Hematopoietic multipotent progenitor cell treated with erythropoietin and hydrocortisone succinate and interleukin-3 and kit ligand, for 6 days (in vitro differentiated cells): ENCODE measurements around the gene FGF1.

Experiments
- DNase-seq: peaks from one replicate; pipeline ENCODE4 v3.0.0-alpha.2; 2015

FGF1 gene

DNA sequence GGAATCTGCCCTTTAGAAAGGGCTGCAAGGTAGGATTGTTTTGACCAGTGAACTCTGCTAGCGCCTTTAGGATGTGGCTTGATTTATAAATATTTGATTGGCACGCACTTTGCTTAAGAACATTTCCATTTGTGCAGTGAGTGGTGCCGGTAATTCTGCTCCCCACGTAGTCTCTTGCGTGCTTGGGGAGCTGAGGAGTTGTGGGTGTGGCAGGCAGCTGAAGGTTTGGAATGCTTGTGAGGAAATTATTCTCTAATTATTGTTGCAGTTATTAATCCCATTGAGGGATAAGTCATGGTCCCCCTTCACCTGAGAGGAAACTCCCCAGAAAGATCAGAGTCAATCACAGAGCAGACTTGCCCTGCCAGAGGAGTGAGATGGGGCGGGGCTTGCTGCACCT is 76.7 kb downstream of the FGF1 start:
- no peak for DNase-seq

DNA sequence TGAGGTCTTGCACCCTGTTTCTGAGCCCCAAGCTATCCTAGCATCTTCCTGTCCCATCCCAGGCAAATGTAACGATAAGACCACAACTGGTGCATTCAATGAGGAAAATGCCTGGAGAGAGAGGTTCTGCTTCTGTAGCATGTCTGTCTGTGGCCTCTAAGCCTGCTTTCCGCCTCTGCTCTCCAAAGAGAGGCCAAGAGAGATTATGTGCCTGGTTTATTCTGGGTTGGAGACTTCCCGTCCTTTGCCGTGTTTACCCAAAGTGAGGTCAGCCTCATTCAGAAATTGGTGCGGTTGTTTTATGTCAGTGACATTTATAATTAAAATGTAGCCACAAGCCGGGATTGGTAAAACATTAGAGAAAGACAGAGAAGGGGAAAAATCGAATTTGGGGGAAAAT is 77.8 kb downstream of the FGF1 start:
- no peak for DNase-seq

DNA sequence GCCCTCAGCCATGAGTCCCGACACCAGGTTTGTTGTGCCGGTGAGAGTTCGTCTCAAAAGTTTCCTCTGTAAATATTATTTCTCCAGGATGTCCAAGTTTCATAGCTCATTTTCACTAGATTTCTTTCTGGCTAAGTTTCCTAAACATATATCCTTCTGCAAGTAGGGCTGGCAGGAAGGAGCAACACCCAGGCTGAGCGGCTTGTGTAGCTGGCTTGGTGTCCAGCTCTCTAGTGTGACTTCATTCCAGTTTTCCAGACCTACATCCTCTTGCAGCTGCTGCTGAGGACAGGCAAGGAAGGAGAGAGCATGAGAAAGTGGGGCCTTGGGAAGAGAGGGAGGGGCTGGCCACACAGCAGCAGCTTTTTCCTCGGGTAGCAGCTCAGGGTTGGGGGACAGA is 80.3 kb downstream of the FGF1 start:
- DNase-seq = no peak

DNA sequence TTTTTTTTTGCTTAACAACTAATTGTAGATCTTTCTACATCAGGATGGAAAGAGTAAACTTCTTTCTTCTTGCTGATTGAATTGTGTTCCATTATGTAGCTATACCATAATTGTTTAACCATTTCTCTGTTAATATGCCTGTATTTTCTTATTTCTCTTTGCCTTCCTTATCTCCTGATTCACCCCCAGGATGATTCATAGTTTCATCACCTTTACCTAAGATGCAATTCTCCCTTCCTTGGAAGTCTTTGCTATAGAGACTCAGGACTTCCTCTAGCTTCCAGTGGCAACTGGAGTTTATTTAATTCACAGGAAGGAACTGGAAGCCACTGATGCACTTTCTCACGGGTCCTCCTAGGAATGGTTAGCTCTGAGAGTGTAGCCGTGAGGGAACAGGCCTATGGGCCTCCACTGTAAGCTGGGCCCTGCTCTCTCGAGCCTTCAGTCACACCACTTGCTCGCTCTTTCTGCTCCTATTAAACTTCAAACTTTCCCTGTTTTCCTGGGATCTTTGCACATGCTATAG is 83.1 kb downstream of the FGF1 start:
- no peak for DNase-seq

DNA sequence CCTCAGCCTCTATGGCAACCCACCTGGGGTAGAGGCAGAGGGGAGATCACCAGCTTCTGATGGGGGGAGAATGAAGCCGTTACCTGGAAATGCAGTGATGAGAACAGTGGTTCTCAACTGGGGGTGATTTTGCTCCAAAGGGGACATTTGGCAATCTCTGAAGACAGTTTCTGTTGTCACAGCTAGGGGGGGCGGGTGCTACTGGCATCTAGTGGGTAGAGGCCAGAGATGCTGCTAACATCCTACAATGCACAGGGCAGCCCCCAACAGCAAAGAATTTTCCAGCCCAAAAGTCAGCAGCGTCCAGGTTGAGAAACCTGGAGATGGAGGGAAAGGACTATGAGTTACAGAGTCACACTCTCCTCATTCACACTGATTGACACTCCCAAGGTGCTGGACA is 84.5 kb downstream of the FGF1 start:
- peak; percentile 25 for DNase-seq

DNA sequence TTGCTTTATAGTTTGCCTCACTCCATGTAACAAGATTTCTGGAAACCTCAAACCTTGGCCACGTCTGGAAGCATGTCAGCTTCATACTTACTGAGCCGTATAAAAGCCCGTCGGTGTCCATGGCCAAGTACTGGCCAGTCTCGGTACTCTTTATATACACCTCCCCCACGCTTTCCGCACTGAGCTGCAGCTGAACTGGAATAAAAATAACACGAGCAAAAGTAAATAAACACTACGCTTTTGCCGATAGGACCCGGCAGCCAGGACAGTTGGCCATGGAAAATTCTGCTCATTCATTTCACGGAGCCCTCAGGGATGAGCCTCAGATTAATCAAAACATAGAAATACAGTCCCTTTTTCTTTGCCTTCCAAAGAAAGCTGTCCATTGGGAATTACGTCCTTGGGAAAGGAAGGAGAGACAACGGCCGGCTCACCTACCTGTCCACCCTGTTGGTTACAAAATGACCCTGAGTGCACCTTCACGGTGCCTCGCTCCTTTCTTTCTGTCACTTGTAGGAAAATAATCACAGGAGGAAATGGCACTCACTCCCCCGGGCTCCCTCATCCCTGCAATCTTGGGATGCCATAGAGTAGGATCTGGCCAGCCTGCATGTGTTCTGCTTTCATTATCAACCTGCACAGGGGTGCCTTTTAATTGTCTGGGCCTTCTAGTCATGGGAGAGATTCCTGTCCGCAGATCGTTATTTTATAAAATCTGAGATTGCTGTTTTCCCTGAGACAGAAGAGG is 85.1 kb downstream of the FGF1 start:
- no peak for DNase-seq

DNA sequence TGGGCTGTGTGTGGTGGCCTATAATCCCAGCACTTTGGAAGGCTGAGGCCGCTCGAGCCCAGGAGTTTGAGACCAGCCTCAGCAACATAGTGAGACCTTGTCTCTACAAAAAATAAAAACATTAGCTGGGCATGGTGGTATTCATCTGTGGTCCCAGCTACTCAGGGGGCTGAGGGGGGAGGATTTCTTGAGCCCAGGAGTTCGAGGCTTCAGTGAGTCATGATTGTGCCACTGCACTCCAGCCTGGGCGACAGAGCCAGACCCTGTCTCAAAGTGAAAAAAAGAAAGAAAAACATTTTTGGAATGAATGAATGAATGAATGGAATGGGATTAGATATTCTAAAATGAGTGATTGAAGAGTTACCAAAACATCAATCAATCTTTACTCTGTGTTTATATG is 85.8 kb downstream of the FGF1 start:
- DNase-seq = no peak

DNA sequence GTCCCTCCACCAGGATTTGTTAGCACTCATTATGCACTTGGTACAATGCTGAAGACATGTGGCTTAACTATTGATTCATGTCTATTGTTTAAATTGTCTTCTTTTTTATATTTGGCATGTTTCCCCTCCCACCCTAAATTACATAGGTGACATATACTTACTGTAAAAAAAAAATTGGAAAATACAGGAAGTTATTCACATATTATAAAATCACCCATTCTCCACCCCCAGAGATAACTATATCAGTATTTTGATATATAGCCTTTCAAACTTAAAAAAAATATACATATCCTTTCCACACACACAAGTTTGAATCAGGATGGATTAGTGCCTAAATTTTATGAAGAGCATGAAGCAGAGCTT is 87.6 kb downstream of the FGF1 start:
- DNase-seq = no peak

DNA sequence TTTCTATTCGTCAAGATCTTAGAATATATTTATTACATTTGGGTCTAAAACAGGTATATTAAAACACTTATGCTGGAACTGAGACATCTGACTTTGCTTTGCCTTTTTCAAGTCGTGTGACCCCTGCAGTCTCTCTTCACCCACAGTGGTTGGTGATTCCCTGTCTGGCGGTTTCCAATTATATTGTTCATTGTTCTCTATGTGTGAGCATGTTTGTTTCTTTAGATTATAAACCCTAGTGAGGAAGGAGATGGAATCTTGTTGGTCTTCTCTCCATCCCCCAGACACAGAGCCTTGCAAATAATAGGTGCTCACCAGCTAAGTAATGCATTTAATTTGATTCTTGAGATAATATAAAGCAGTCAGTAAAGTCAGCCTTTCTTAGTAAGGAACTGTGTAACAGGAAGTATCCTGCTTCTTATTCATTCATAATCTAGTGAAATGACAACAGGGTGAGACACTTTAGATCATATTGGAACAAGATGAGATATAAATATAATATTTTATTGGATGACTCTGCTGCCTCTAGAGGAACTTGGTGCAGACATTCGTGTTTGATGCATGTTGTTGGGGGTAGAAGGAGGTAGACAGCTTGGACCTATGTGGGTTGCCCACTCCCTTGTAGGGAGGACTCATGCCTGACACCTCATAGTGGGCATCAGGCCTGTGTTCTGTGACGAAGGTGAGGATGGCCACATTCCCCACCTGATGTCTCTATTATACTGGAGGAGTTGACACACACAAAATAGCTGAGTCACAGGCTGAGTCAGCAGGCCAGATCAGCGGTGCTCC is 88.1 kb downstream of the FGF1 start:
- peak; percentile 66 for DNase-seq

DNA sequence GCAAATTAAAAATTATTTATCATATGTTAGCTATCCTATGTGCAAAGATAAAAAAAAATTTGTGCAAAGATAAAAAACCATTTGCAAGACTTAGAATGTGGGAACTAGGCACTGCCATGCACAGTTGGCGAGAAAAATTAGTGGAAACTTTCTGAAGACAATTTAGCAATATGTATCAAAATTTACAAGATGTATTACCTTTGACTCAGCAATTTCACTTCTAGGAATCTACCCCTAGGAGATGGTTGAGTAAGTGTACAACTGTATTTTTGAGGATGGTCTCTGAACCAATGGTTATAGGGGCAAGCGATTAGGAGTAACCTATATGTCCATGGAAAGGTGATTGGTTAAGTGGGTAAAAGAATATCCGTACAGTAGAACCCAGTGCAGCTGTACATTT is 88.9 kb downstream of the FGF1 start:
- no peak for DNase-seq

DNA sequence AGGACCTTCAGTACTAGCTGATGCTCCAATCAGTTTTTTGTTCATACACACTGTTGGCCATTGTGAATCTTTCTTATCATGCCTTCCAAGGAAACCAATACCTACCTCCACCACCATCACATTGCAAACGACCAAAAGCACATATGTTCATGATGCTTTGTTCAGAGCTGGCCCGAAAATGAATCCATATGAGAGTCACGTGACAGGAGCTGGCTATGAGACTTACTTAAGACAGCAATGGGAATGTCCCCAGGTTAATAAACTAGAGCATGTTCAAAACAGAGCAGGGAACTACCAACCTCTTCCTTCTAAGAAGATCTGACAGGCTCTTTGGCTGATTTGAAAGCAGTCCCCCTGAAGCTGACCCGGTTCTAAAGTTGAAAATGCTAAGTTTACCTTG is 93.5 kb downstream of the FGF1 start:
- no peak for DNase-seq

DNA sequence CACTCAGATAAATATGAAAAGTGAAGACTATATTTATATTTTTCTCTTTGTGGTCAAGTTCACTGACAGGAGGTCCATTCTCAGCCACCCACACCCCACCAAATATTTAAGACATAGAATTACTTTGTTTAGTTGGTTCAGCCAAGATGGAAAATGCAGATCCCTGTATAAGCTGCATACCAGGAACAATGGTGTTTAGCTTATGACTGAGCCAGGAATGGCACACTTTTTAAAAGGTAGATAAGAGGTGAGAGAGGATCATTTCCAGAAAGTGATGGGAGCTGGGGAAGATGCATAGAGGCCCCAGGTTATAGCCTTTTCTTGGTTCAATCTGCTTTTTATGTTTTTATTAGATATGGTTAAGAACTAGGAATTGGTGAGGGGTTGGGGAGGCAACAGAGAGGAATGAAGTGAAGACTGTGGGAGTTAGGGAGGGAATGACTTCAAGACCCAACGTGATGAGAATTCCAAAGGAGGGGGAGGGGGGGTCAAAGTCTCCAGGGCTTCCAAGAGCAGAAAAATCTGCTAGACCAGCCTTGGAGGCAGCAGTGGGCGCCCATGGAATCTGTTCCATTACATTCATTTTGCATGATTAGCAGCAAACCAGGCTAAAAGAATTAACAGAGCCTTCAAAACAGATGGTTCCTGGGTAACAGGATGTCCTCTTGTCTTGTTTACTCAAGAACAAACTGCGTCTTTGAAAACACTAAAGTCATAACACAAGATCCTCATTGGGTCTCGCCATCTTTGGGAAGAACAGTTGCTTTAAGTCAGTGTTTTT is 95.2 kb downstream of the FGF1 start:
- DNase-seq = no peak

DNA sequence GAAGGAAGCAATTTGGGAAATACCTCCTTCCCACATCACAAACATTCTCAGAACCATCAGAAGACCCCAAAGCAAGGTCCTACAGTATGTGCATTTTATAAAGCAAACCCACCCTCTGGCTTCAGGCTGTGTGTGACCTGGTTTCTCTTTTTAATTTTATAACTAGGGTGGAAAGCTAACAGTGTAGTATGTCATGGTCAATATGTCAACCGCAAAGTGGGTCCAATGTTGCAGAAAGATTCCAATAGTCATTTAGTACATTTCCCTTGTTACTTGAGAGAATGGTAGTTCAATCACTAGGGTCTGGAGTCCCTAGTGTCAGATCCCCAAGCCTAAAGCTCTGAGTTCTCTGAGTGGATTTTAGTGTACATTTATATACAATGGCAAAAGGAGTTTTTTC is 96.2 kb downstream of the FGF1 start:
- no peak for DNase-seq

DNA sequence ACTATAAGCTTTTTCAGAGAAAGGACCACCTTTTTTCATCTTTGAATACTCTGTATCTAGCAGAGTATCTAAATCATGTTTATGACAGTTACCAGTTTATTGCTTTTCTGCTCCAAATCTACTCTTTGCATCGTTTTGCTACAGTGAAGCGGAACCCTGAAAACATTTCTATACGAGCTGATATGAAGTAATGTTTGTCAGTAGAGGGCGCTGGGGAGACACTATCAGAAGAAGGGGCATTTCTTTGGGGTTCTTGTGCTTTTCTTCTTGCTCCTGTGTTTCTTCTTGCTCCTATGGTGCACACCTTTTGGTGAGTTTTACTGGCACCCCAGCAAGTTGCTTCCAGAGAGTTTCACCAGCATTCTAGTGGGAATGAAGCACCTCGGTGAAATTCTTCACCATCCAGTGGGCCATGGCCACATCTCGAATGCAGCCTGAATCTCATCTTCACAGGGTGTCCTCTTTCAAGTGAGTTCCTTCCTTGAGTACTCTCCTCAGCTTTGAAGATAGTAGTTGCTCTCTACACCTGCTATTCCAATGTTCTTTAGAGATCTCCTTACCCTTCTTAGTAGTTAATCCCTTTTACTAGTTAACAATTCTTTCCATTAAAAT is 98.4 kb downstream of the FGF1 start:
- DNase-seq = peak; percentile 80

DNA sequence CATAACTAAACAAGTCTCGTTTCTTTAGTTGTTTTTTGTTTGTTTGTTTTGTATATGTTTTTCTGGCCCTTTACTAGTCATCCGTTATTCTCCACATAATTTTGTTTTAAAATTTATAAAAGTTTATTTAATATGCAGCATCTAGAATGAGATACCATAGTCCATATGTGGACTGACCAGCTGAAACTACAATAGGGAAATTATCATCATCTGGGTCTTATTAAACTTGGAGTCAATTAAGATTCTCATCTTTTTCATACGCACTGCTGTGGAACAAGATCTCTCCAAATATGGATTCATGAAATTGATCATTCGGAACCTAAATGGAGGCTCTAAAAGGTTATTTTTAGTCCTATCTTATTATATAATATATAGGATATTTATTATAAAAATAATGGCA is 99.3 kb downstream of the FGF1 start:
- DNase-seq = no peak

DNA sequence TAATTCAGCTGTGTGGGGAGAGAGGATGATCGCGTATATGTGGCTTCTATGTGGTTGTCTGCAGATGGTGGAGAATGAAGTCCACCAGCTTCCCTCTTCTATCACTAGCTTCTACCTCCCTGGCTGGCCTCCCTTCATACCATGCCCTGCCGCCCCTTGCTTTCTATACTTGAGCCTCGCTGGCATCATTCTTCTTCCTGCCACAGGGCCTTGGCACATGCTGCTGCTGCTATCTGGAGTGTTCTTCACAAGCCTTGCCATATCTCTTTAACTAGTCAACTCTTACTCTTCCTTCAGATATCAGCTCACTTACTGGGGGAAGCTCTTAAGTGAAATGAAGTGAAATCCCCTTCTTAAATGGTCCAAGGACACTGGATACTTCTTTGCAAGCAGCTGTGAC is 100.4 kb downstream of the FGF1 start:
- DNase-seq = no peak

DNA sequence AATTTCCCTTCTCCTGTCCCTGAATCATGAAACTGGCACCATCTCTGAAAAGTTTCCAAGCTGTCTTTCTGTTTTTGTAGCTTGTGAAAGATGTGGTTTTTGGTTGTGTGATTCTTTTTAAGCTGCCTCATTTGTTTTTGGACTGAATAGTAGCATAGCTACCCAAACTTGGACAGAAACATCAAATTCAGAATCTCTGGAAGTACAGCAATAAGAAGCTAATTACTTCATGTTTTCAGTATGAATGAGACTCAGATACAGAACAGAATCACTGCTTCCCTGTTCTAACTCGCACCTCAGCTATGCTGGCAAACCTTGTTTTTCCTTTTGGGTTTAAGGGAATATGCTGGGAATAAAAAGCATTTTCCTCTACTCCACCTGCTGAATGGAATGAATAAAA is 101.0 kb downstream of the FGF1 start:
- DNase-seq = no peak

DNA sequence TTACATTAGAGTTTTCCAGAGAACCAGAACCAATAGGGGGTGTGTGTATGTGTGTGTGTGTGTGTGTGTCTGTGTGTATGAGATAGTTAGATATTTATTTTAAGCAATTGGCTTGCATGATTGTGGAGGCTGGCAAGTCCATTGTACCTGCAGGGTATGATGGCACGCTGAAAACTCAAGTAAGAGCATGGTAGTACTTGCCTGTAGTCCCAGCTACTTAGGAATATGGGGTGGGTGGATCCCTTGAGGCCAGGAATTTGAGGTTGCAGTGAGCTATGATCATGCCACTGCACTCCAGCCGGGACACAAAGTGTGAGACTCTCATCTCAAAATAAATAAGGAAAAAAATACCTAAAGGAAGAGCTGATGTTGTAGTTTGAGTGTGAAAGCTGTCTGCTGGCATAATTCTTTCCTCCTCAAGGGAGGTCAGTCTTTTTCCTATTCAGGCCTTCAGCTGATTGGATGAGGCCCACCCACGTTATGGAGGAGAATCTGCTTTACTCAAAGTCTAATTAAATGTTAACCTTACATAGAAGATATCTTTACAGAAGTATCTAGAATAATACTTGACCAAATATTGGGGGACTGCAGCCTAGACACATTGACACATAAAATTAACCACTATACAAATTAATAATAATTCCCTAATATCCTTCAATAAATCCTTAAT is 107.6 kb downstream of the FGF1 start:
- no peak for DNase-seq

DNA sequence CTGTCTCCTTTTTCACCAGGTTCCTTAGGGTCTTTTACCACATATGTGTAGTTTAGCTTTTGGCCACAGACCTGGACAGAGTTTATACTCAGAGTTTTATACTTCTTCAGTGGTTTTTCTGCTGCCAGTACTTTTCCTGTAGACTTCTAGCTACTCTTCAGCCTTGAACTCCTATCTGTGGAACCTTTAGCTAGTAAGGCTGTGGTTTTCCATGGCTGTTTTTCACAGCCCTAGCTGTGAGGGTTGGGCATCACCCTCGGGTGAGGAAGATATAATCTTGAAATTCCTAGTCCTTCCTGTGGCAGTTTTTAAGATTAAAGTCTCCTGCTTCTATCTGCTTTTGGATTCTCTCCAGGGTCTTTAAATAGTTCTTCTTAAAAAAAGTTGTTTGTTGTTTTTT is 109.1 kb downstream of the FGF1 start:
- no peak for DNase-seq

DNA sequence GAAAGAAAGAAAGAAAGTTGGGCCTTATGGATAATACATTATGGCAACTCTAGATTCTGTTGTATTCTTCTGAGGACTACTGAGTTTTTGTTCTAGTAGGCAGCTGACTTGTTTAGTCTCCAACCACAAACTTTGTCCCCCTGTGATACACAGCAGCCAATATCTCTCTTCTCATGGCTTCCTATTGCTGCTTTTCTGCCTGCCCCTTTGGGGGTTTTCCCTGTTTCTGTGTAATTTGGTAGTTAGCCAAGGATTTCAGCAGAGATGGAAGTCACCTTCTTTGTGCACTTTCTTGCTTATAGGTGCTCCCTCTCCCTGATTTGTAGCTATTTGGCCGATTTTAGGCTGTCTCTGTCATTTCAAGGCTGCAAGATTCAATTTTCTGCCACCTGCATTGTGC is 109.6 kb downstream of the FGF1 start:
- DNase-seq = no peak

DNA sequence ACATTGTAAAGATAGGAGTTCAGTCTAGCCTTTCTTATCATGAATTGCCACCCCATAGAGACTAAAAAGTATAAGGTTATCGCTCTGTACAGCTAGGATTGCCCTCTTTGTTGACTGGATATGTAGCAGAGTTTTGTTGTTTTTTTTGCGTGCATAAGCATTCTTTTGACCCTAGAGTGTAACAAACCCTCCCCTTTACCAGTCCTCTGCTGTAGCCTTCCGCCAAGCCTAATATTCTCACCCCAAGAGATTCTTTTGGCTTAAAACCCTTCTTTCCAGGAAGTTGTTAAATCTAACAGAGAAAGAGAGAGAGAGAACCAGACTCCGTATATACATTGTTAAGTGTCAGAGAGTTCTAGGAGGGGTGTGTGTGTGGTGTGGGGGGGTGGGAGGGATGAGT is 113.9 kb downstream of the FGF1 start:
- peak; percentile 37 for DNase-seq

DNA sequence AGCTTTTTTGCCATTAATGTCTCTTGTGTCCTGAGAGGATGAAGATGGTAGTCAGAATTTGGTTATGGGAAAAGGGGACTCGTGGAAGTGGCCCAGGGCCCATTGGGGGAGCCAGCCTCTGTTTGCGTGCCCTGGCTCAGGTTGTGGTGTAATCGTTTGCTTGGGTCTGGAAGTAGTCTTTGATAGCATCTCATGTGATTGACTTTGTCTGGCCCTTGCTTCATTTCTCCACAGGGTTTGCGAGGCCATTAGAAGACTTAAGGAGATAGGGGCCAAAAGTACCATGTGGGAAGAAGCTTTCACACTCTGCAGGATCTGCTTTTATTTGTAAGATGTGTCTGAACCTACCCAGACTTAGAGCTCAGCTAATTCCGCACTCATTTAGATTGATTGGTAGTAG is 114.5 kb downstream of the FGF1 start:
- no peak for DNase-seq

DNA sequence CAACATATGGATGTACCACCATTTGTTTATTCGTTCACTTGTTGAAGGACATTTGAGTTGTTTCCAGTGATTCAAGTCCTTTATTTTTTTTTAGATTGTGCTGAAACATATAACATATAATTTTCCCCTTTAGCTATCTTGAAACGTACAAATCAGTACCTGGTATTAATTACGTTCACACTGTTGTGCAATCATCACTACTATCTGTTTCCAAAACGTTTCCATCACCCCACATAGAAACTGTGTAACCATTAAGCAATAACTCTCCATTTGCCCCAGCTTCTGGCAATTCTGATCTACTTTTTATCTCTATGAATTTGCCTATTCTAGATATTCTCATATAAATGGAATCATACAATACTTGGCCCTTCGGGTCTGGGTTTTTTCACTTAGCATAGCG is 116.0 kb downstream of the FGF1 start:
- DNase-seq = no peak
